Muscle of leg (tissue), 11 donors: ENCODE results near the gene REPS2. TPM values are rescaled to one million over a fixed set of nuclear protein-coding genes. Genes with fewer than 3 reads are reported as not detected.

Source experiments
- DNase-seq: peaks from one replicate; pipeline ENCODE4 v3.0.0; 2013
- H3K27ac ChIP-seq: one replicate; pipeline ENCODE4 v1.5.1; 2013; ENCODE audit warnings: mild to moderate bottlenecking, low read length, control low read depth
- H3K27me3 ChIP-seq: one replicate; pipeline ENCODE4 v1.6.1; 2013; ENCODE audit warnings: low read length; ENCODE audit not compliant: control insufficient read depth, insufficient read depth
- H3K36me3 ChIP-seq: one replicate; pipeline ENCODE4 v1.6.1; 2013; ENCODE audit warnings: low read length; ENCODE audit not compliant: control insufficient read depth, insufficient read depth
- H3K4me1 ChIP-seq: one replicate; pipeline ENCODE4 v1.6.1; 2013; ENCODE audit warnings: low read length; ENCODE audit not compliant: control insufficient read depth, insufficient read depth
- H3K4me3 ChIP-seq: one replicate; pipeline ENCODE4 v1.5.1; 2013; ENCODE audit warnings: low read length, control low read depth
- H3K9me3 ChIP-seq: replicated peaks from 2 replicates; pipeline ENCODE4 v1.6.1; 2013; ENCODE audit warnings: low read depth, low read length; ENCODE audit not compliant: control insufficient read depth
- WGBS: methylation state at CpG from one replicate; pipeline ENCODE4 v1.1.5; 2013; ENCODE audit warnings: missing lambda C conversion rate; ENCODE audit not compliant: insufficient coverage; 5-methylcytosine and 5-hydroxymethylcytosine counted together
- polyA plus RNA-seq, 8 donors: library from polyadenylated mRNA; unstranded; fragments of 120-200 nt; gene quantifications; one replicate each; pipeline versions ENCODE4 v1.2.1 to v1.2.3, GENCODE V29; 2013; ENCODE audit warnings: inconsistent platforms in 1 of 8, low replicate concordance in 1 of 8; ENCODE audit not compliant: insufficient read length in 8 of 8, insufficient read depth in 1 of 8
- total RNA-seq: library from RNA; stranded (reverse); fragments of 120-200 nt; gene quantifications from one replicate; pipeline ENCODE4 v1.2.4, GENCODE V29; 2013

Gene REPS2
- total and polyA plus RNA-seq, 9 donors: 6.5 to 10.7 (median 8.5) TPM

GRCh38 chrX:16923157-16923556, 23.3 kb upstream of the REPS2 start:
- no CpG with 5 or more reads among the region's 3 CpGs for WGBS
- Histone ChIP-seq H3K27ac (no peak overlapping the region), H3K36me3 (no peaks in the 10 kb centered on the region), H3K9me3 (no peaks in the 10 kb centered on the region), H3K4me1 (no peaks in the 10 kb centered on the region), H3K27me3 (peaks cover 18% of the 10 kb centered on the region), H3K4me3 (no peak overlapping the region)
- DNase-seq: no peak

GRCh38 chrX:16924631-16925480, 21.6 kb upstream of the REPS2 start:
- no peaks in the 10 kb centered on the region for H3K9me3 ChIP-seq
- H3K36me3 ChIP-seq: no peaks in the 10 kb centered on the region
- peak; percentile 85 for DNase-seq
- peaks cover 17% of the 10 kb centered on the region for H3K27me3 ChIP-seq
- no CpG with 5 or more reads among the region's 1 CpG for WGBS
- no peaks in the 10 kb centered on the region for H3K4me1 ChIP-seq
- H3K27ac ChIP-seq: no peak overlapping the region
- H3K4me3 ChIP-seq: no peak overlapping the region

GRCh38 chrX:16930392-16930791, 16.1 kb upstream of the REPS2 start:
- Histone ChIP-seq H3K4me1 (no peaks in the 10 kb centered on the region), H3K4me3 (no peak overlapping the region), H3K27ac (no peak overlapping the region), H3K27me3 (peaks cover 23% of the 10 kb centered on the region), H3K9me3 (no peaks in the 10 kb centered on the region), H3K36me3 (no peaks in the 10 kb centered on the region)
- 27% methylated on average over 4 of the region's 6 CpGs for WGBS
- DNase-seq: peak; percentile 17

DNA sequence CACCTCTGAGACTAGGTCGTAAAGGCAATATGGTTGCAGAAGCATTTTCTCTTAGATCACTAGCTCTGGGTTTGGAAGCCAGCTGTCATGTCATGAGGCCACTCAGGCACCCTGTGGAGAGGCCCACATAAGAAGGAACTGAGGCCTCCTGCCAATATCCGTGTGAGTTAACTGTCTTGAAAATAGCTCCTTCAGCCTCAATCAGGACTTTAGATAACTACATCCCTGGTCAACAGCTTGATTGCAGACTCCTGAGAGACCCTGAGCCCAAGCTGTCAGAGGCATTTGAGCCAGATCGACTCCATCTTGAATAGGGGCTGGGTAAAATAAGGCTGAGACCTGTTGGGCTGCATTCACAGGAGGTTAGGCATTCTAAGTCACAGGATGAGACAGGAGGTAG, 15.1 kb upstream of the REPS2 start:
- H3K4me1 ChIP-seq: no peaks in the 10 kb centered on the region
- peaks cover 23% of the 10 kb centered on the region for H3K27me3 ChIP-seq
- no peaks in the 10 kb centered on the region for H3K9me3 ChIP-seq
- no peaks in the 10 kb centered on the region for H3K36me3 ChIP-seq
- peak; percentile 46 for DNase-seq
- no peak overlapping the region for H3K4me3 ChIP-seq
- no CpG with 5 or more reads among the region's 3 CpGs for WGBS
- H3K27ac ChIP-seq: no peak overlapping the region

DNA sequence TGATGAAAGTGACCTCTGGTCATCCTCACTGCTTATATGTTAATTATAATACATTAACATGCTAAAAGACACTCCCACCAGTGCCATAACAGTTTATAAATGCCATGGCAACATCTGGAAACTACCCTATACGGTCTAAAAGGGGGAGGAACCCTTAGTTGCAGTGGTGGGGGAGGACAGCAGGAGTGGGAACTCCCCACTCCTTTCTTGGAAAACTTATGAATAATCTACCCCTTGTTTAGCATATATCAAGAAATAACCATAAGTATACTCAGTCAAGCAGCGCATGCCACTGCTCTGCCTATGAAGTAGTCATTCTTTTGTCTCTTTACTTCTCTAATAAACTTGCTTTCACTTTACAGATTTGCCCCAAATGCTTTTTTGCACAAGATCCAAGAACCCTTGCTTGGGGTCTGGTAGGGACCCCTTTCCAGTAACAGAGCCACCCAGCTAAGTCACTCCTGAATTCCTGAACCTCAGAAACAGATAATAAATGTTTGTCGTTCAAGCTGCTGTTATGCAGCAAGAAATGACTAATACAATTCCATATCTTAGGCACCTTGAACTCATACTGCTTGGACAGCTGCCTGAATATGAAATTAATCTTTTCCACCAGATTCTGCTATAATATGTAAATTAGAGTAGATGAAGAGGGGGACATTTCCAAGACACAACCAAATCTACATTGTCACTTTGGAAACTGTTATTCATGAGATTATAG, 14.4 kb upstream of the REPS2 start:
- WGBS: 100% methylated on average over 1 of the region's 3 CpGs
- no peak for DNase-seq
- Histone ChIP-seq H3K9me3 (no peaks in the 10 kb centered on the region), H3K36me3 (no peaks in the 10 kb centered on the region), H3K27ac (no peak overlapping the region), H3K4me3 (no peak overlapping the region), H3K4me1 (no peaks in the 10 kb centered on the region), H3K27me3 (peaks cover 22% of the 10 kb centered on the region)

GRCh38 chrX:16934185-16934584, 12.3 kb upstream of the REPS2 start:
- 29% methylated on average over 1 of the region's 3 CpGs for WGBS

DNA sequence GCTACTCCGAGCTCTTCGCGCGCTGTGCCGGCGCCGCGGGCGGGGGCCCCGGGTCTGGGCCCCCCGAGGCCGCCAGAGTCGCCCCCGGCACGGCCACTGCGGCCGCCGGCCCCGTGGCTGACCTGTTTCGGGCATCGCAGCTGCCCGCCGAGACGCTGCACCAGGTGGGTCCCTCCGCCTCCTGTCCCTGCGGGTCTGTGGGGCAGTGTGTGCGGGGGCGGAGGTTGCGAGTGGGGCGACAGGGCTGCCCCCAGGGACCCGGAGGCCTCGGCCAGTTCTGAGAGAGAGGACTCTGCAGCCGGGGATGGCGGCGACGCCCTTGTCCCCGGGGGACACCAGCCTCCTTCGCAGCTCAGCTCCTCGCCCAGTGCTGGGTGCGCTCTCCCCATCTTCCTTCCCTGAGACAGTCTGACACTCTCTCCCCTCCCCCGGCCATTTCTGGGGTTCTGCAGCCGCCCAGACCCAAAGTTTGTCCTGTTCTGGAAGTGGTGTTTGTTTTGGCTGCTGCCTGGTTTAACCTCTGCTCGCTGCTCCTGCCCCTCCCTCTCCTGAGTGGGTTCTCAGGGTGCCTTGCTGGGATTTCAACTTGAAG, 609 bp downstream of the REPS2 start:
- WGBS: 29% methylated on average over 33 of the region's 43 CpGs
- Histone ChIP-seq H3K4me3 (peak overlapping the region; percentile 55), H3K27ac (peak overlapping the region; percentile 53), H3K4me1 (peaks cover 6% of the 10 kb centered on the region), H3K36me3 (no peaks in the 10 kb centered on the region), H3K9me3 (no peaks in the 10 kb centered on the region), H3K27me3 (peaks cover 19% of the 10 kb centered on the region)
- peak; percentile 18 for DNase-seq

More at GRCh38 chrX:16934185-16934584, 12.3 kb upstream of the REPS2 start:
- Histone ChIP-seq H3K36me3 (no peaks in the 10 kb centered on the region), H3K27me3 (peaks cover 26% of the 10 kb centered on the region), H3K4me3 (no peak overlapping the region), H3K4me1 (no peaks in the 10 kb centered on the region), H3K27ac (no peak overlapping the region), H3K9me3 (peaks cover 2% of the 10 kb centered on the region)
- peak; percentile 17 for DNase-seq

GRCh38 chrX:16950423-16950822, 4.0 kb downstream of the REPS2 start:
- Histone ChIP-seq H3K27ac (no peak overlapping the region), H3K36me3 (no peaks in the 10 kb centered on the region), H3K4me1 (peaks cover 6% of the 10 kb centered on the region), H3K27me3 (peaks cover 25% of the 10 kb centered on the region), H3K4me3 (no peak overlapping the region), H3K9me3 (no peaks in the 10 kb centered on the region)
- no peak for DNase-seq
- 63% methylated on average over 2 of the region's 4 CpGs for WGBS

DNA sequence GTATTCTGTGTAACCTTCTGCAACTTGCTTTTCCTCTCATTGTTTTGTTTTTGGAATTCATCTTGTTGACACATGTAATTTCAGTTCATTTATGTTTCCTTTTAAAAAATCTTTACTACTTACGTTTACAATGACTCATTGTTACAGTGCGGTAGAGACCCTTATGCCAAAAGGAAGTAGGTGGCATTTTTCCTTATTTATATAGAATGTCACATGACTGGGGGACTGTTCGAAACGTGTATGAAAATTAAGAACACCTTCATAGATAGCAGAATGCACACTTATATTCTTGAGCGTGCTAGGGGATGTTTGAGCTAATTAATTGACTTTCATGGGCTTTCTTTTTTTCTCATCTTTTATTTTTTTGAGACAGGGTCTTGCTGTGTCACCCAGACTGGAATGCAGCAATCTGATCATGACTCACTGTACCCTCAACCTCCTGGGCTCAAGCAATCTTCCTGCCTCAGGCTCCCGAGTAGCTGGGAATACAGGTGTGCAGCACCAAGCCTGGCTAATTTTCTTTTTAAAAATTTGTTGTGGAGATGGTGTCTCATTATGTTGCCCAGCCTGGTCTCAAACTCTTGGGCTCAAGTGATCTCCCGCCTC, 7.3 kb downstream of the REPS2 start:
- peaks cover 9% of the 10 kb centered on the region for H3K4me1 ChIP-seq
- peaks cover 23% of the 10 kb centered on the region for H3K27me3 ChIP-seq
- no peaks in the 10 kb centered on the region for H3K9me3 ChIP-seq
- no peak overlapping the region for H3K4me3 ChIP-seq
- no peak overlapping the region for H3K27ac ChIP-seq
- DNase-seq: no peak
- H3K36me3 ChIP-seq: no peaks in the 10 kb centered on the region
- no CpG with 5 or more reads among the region's 7 CpGs for WGBS

DNA sequence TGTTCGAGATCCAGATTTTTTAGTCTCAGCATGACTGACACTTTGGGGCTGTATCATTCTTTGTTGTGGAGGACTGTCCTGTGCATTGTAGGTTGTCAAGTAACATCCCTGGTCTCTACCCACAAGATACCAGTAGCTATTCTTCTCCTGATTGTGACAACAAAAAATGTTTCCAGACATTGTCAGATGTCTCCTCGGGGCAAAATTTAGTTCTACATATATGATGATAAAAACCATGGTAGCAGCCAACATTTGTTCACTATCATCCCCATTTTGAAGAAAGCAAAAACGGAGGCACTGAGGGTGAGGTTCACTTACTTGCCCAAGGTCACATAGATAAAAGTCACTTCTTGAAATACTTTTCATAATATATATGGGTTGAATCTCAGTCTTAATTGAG, 11.3 kb downstream of the REPS2 start:
- no peak overlapping the region for H3K27ac ChIP-seq
- no peak for DNase-seq
- H3K4me3 ChIP-seq: no peak overlapping the region
- peaks cover 25% of the 10 kb centered on the region for H3K27me3 ChIP-seq
- H3K9me3 ChIP-seq: no peaks in the 10 kb centered on the region
- no peaks in the 10 kb centered on the region for H3K36me3 ChIP-seq
- H3K4me1 ChIP-seq: peaks cover 9% of the 10 kb centered on the region
- WGBS: no CpG with 5 or more reads among the region's 3 CpGs
